ENCODE results near the gene CCDC88A. TPM values are rescaled to one million over a fixed set of nuclear protein-coding genes. Genes with fewer than 3 reads are reported as not detected.

Gene CCDC88A
- total RNA-seq, 3 donors from 2014 or later, result 36.1 to 74.6 (median 50.1) TPM

GRCh38 chr2:55330541-55331297 is 88.9 kb downstream of the CCDC88A start:
- Histone ChIP-seq H3K9me3 (no peaks in the 10 kb centered on the region), H3K27me3 (no peaks in the 10 kb centered on the region), H3K4me1 (no peaks in the 10 kb centered on the region), H3K4me3 (no peak overlapping the region), H3K36me3 (no peaks in the 10 kb centered on the region), H3K27ac (no peak overlapping the region)
- TF ChIP-seq POLR2AphosphoS5 (IDR thresholded peaks at IDR 0.05), result no peak
- TF ChIP-seq CTCF (IDR thresholded peaks at IDR 0.05), result no peak
- TF ChIP-seq POLR2A (IDR thresholded peaks at IDR 0.05), result no peak
- intact Hi-C loops (cut with DNase I; ENCODE audit: low total_unique reads), result no loop called here
- DNase-seq (ENCODE audit: low spot score in 2 of 2), result no peak

- H3K36me3 ChIP-seq, result no peaks in the 10 kb centered on the region
- H3K27ac ChIP-seq, result no peak overlapping the region
- no peaks in the 10 kb centered on the region for H3K4me1 ChIP-seq
- intact Hi-C loops (cut with DNase I; ENCODE audit: low total_unique reads), result no loop called here
- H3K4me3 ChIP-seq, result no peak overlapping the region
- no peaks in the 10 kb centered on the region for H3K9me3 ChIP-seq
- DNase-seq (ENCODE audit: low spot score in 2 of 2), result no peak
- H3K27me3 ChIP-seq, result no peaks in the 10 kb centered on the region
- TF ChIP-seq CTCF (IDR thresholded peaks at IDR 0.05) (no peak), POLR2A (IDR thresholded peaks at IDR 0.05) (no peak)
These were observed 92.0 kb downstream of the CCDC88A start for GRCh38 chr2:55327470-55328230.

DNA sequence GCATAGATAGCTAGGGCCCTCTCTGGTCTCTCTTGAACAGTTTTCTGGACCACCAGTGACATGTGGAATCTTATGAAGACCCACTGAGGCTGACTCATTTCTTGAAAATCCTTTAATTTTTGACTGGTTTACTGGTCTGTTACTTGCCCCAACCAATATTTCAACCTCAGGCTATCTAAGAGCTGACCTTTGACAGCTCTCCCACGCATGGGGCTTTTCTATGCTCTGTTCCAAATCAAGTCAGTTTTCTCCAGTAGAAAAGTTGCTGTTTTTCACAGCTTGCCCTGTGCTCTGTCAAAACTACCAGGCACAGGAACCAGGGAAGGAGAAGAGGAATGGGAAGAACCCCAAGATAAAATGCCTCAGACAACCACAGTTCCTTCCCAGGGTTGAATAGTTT is 104.7 kb downstream of the CCDC88A start:
- Histone ChIP-seq H3K4me1 (no peaks in the 10 kb centered on the region), H3K9me3 (no peaks in the 10 kb centered on the region), H3K36me3 (peaks cover 7% of the 10 kb centered on the region), H3K27me3 (no peaks in the 10 kb centered on the region), H3K4me3 (no peak overlapping the region), H3K27ac (no peak overlapping the region)
- TF ChIP-seq POLR2AphosphoS5 (IDR thresholded peaks at IDR 0.05), result no peak
- no peak for TF ChIP-seq CTCF (IDR thresholded peaks at IDR 0.05)
- TF ChIP-seq POLR2A (IDR thresholded peaks at IDR 0.05), result no peak
- no peak for DNase-seq (ENCODE audit: low spot score in 2 of 2)
- intact Hi-C loops (cut with DNase I; ENCODE audit: low total_unique reads), result no loop called here

DNA sequence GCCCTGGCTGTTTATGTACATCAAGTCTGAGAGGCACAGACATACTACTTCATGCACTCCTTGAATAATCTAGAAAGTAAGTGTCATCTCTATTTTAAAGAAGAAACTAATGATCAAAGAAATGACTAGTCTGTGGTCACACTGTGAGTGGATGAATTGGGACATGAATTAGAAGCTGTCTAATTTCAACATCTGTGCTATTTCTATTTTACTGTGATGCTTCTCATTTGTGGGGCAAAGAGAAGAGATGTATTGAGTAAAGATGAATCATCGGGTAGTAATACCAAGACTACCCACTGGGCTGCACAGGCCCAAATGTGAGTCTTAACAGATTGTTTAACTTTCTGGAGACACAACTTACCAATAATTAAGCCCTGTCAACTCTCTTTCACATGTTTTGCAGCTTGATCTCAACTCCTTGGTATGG is 108.2 kb downstream of the CCDC88A start:
- no peaks in the 10 kb centered on the region for H3K27me3 ChIP-seq
- no peak for DNase-seq (ENCODE audit: low spot score in 2 of 2)
- no peak overlapping the region for H3K27ac ChIP-seq
- no peak overlapping the region for H3K4me3 ChIP-seq
- H3K9me3 ChIP-seq, result no peaks in the 10 kb centered on the region
- H3K36me3 ChIP-seq, result peaks cover 7% of the 10 kb centered on the region
- TF ChIP-seq POLR2AphosphoS5 (IDR thresholded peaks at IDR 0.05), result no peak
- no peak for TF ChIP-seq POLR2A (IDR thresholded peaks at IDR 0.05)
- TF ChIP-seq CTCF (IDR thresholded peaks at IDR 0.05), result no peak
- intact Hi-C loops (cut with DNase I; ENCODE audit: low total_unique reads), result no loop called here
- no peaks in the 10 kb centered on the region for H3K4me1 ChIP-seq

- H3K9me3 ChIP-seq, result no peaks in the 10 kb centered on the region
- no peaks in the 10 kb centered on the region for H3K27me3 ChIP-seq
- H3K36me3 ChIP-seq, result peaks cover 7% of the 10 kb centered on the region
- H3K4me3 ChIP-seq, result no peak overlapping the region
- intact Hi-C loops (cut with DNase I; ENCODE audit: low total_unique reads), result no loop called here
- no peaks in the 10 kb centered on the region for H3K4me1 ChIP-seq
- DNase-seq (ENCODE audit: low spot score in 2 of 2), result no peak
- no peak overlapping the region for H3K27ac ChIP-seq
- TF ChIP-seq CTCF (IDR thresholded peaks at IDR 0.05) (no peak), POLR2AphosphoS5 (IDR thresholded peaks at IDR 0.05) (no peak), POLR2A (IDR thresholded peaks at IDR 0.05) (no peak)
These were observed 110.2 kb downstream of the CCDC88A start for GRCh38 chr2:55309446-55309845.

Measured in breast epithelium (tissue), 4 donors.